ENCODE data around the gene KCTD12.

KCTD12 gene

GRCh38 chr13:76853481-76853880 lies 32.7 kb downstream of the KCTD12 start:
- no peak for DNase-seq

DNA sequence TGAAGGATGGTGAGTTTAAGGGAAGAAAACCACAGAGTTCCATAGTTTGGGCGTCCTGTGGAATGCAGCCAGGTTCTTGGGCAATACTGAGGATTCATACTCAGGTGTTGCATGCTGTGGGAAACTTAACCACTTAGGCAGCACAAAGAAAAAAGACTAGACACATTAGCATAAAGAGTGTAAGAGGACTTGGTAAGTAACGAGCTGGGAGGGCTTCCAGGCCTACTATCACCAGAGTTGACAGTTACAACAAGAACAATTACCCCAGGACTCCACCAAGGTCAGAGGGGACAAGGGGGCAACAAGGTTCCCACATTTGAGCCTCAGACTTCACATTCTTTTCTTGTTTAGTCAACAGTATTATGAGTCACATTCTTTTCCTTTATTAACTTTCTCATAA lies 33.2 kb downstream of the KCTD12 start:
- no peak for DNase-seq

- no peak for DNase-seq
Measured at GRCh38 chr13:76851961-76852360, 34.2 kb downstream of the KCTD12 start.

GRCh38 chr13:76849493-76849892 lies 36.7 kb downstream of the KCTD12 start:
- no peak for DNase-seq

DNA sequence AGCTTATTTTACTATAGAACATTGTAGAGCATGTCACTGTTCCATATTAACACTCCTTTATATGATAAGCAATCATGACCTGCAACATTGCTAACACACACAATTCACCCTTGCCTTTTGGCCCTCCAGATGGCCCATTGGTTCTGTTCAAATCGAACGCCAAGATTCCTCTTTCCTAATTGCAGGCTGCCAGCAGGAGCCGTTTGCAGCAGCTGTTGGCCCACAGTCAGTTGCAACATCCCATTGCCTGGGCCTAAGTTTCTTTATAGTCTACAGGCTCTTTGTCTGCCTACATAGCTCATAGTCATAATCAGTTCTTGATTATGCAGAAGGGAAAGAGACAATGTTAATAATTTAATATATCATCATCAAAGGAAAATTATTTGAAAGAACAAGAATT lies 37.6 kb downstream of the KCTD12 start:
- no peak for DNase-seq

DNA sequence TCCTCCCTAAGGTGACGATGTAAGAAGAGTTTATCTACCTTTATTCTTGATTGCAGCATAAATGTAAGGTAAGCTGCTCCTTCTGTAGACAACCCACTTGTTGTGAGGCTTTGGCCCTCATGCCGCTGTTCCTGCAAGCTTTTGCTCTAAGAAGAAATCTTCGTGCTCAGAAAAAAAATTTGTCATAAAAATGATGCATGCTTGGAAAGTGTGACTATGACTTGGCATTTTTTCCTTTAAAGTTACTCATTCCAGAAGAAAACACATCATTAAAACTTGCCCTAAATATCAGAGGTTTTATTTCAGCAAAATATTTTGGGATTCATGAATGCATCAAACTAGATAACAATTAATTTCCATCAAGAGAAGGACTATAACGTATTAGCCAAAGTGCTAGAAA lies 39.8 kb downstream of the KCTD12 start:
- no peak for DNase-seq

GRCh38 chr13:76845865-76846264 lies 40.3 kb downstream of the KCTD12 start:
- DNase-seq, result no peak

- DNase-seq, result no peak
Measured at GRCh38 chr13:76845367-76845766, 40.8 kb downstream of the KCTD12 start.

DNA sequence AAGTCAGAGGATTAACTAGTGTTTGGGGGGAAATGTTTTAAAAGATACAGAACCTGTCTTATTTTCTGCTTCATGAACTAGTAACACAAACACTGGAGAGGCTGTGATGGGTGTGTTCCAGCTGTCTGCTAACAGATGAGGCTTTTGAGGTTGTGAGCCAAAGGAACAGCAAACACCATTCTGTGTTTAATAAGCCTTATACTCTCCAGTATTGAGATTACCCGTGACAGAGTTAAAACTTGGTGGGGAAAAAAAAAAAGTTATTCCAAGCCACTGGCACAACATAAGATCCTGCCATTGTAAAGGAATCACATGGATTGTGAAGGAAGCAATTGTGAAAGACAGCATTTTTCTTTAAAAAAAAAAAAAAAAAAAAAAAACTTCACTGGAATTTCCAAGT lies 48.4 kb downstream of the KCTD12 start:
- no peak for DNase-seq

GRCh38 chr13:76836311-76836710 lies 49.9 kb downstream of the KCTD12 start:
- DNase-seq, result no peak

- DNase-seq, result no peak
Measured at GRCh38 chr13:76833441-76833954, 52.7 kb downstream of the KCTD12 start.

GRCh38 chr13:76832258-76832988 lies 53.8 kb downstream of the KCTD12 start:
- no peak for DNase-seq

- DNase-seq, result no peak
Measured at GRCh38 chr13:76830805-76831204, 55.4 kb downstream of the KCTD12 start.

Data from activated CD4-positive, alpha-beta T cell treated with anti-CD3 and anti-CD28 coated beads, Interleukin-2, amount 50 U/mL, for 1 hour (primary cell).